ENCODE results near the gene NUP37. TPM values are rescaled to one million over a fixed set of nuclear protein-coding genes. Genes with fewer than 3 reads are reported as not detected.

Gene NUP37
- total RNA-seq, 4 donors from 2014 or later, result 5.5 to 23.2 (median 12.6) TPM

DNA sequence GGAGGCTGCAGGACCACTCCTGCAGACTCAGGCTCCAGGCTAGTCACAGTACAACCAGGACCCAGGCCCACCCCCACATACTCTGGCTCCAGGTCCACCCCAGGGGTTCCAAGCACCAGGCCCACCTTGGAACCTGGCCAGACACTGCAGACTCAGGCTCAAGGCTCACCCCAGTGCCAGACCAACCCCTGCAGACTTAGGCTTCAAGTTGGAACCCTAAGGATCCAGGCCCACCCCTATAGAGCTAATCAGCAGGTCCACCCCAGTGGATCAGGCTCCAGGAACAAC is 66.9 kb downstream of the NUP37 start:
- Histone ChIP-seq H3K27me3 (no peaks in the 10 kb centered on the region), H3K4me3 (no peak overlapping the region), H3K4me1 (no peaks in the 10 kb centered on the region), H3K27ac (no peak overlapping the region), H3K9me3 (no peaks in the 10 kb centered on the region), H3K36me3 (peaks cover 0 to 50% (median 0%) of the 10 kb centered on the region in 3 donors)
- no peak for TF ChIP-seq POLR2A (IDR thresholded peaks at IDR 0.05)
- TF ChIP-seq, protein P1, sequence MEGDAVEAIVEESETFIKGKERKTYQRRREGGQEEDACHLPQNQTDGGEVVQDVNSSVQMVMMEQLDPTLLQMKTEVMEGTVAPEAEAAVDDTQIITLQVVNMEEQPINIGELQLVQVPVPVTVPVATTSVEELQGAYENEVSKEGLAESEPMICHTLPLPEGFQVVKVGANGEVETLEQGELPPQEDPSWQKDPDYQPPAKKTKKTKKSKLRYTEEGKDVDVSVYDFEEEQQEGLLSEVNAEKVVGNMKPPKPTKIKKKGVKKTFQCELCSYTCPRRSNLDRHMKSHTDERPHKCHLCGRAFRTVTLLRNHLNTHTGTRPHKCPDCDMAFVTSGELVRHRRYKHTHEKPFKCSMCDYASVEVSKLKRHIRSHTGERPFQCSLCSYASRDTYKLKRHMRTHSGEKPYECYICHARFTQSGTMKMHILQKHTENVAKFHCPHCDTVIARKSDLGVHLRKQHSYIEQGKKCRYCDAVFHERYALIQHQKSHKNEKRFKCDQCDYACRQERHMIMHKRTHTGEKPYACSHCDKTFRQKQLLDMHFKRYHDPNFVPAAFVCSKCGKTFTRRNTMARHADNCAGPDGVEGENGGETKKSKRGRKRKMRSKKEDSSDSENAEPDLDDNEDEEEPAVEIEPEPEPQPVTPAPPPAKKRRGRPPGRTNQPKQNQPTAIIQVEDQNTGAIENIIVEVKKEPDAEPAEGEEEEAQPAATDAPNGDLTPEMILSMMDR (IDR thresholded peaks at IDR 0.05), result no peak
- DNase-seq, result peak in 1 of 3 donors; percentile 22

DNA sequence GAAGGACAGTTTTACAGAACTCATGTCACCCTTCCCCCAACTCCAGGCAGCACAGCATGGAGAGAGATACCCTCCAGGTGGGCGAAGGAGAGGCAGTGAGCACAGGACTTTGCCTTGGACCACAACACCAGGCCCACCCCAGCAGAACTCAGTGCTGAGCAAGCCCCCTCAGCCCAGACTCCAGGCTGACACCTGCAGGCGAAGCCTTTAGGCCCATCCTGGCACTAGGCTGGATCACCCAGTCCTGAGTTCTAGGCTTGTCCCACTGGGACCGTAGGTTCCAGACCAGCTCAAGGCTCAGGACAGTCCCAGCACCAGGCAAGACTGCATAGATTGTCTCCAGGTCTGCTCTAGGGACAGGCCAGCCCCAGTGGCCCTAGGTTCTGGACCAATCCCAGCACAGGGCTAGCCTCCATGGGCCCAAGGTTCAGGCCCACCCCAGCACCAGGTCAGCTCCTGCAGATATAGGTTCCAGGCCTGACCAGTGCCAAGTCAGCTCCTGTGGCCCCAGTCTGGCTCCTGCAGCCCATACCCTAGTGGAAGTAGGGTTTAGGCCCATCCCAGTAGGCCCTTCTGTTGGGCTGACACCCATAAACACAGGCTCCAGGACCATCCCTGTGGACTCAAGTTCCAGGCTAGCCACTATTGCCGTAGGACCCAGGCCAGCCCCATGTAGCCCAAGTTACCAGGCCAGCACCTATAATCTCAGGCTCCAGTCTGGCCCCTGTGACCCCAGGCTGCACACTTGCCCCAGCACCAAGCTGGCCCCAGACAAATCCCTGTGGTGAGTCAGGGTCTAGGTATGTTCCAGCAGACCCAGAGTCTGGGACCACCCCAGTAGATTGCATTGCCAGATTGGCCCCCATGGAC is 67.5 kb downstream of the NUP37 start:
- peaks cover 0 to 55% (median 0%) of the 10 kb centered on the region in 3 donors for H3K36me3 ChIP-seq
- no peaks in the 10 kb centered on the region for H3K9me3 ChIP-seq
- no peaks in the 10 kb centered on the region for H3K27me3 ChIP-seq
- H3K4me3 ChIP-seq, result no peak overlapping the region
- no peaks in the 10 kb centered on the region for H3K4me1 ChIP-seq
- TF ChIP-seq POLR2A (IDR thresholded peaks at IDR 0.05), result no peak
- TF ChIP-seq, protein P1 (IDR thresholded peaks at IDR 0.05), result no peak
- no peak overlapping the region for H3K27ac ChIP-seq
- peak in 1 of 3 donors; percentile 30 for DNase-seq

DNA sequence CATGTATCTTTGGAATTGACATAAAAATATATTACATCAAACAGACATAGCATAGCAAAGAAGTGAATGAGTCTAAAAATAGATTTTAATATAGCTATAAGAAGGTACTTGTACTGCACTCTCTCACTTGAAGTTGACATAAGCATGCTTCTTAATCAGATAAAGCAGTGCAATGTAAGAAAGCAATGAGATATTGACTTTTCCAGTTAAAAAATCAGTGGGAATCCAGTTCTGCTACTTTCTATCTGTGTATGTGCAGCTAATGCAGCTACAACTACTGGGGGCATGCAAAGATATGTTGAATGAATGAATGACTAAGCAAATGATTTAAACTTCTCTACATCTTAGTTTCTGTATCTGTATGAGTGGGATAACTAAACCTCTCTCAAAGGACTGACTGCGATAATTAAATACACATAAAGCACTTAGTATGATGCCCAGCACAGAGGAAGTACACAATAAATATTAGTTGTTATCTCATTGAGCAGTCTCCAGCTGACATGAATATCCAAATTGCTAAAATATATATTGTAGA is 68.4 kb downstream of the NUP37 start:
- no peak for TF ChIP-seq POLR2A (IDR thresholded peaks at IDR 0.05)
- TF ChIP-seq, protein P1 (IDR thresholded peaks at IDR 0.05), result no peak
- no peaks in the 10 kb centered on the region for H3K27me3 ChIP-seq
- no peak overlapping the region for H3K27ac ChIP-seq
- H3K4me1 ChIP-seq, result no peaks in the 10 kb centered on the region
- no peaks in the 10 kb centered on the region for H3K9me3 ChIP-seq
- H3K36me3 ChIP-seq, result peaks cover 0 to 58% (median 0%) of the 10 kb centered on the region in 3 donors
- DNase-seq, result no peak
- H3K4me3 ChIP-seq, result no peak overlapping the region

DNA sequence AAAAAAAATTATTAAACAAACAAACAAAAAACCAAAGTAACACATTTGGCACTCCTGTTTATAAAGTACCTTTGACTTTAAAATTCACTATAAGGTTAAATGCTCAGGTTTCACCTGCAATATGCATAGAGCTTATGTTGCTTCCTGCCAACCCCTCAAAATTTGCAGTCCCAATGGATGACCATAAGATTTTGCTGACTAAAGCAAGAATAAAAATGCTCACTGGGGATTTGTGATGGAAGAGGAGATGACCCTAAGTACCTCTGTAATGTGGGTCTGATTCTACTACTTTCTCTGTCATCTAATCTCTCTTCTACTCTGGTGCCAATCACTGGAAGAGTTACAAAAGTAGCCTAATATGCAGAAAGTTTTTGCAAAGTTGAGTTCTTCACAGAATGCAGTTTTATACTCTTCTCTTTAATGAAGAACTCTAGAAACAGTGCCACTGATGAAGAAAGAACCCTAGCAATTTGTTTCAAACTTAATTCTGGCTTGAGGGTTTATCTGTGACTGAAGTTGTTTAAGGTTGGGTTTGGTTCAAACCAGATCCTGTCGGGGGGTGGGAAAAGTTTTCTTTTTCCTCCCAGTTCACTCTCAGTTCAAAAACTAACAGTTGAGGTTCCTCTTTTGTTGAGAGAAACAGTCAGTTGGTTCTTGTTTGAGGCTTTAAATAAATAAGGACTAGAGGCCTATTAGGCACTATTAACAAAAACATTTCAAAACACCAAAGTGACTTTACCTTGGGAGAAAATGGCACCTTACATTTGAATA is 69.1 kb downstream of the NUP37 start:
- TF ChIP-seq, protein P1 (IDR thresholded peaks at IDR 0.05), result no peak
- no peak for TF ChIP-seq POLR2A (IDR thresholded peaks at IDR 0.05)
- Histone ChIP-seq H3K27me3 (no peaks in the 10 kb centered on the region), H3K9me3 (no peaks in the 10 kb centered on the region), H3K36me3 (peaks cover 0 to 61% (median 0%) of the 10 kb centered on the region in 3 donors), H3K4me3 (no peak overlapping the region), H3K4me1 (no peaks in the 10 kb centered on the region), H3K27ac (no peak overlapping the region)
- no peak for DNase-seq

DNA sequence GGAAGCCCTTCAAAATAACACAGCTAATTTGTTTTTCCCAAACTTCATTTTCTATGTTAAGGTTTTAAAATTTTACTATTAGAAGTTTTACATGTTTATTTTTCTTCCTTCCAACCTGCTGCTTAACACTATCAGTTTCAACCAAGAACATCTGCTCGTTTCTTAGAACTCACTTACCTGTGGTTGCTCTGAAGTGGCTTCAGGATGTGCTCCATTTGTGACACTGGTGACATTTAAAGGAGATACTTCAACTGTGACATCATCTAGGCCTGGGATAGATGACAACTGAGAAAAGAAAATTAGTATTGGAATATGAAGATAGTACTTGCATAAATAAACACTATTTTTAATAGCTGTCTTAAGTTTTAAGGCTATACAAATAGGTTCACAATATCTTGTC is 76.0 kb downstream of the NUP37 start:
- Histone ChIP-seq H3K27me3 (no peaks in the 10 kb centered on the region), H3K36me3 (peaks cover 0 to 55% (median 0%) of the 10 kb centered on the region in 3 donors), H3K4me3 (no peak overlapping the region), H3K9me3 (no peaks in the 10 kb centered on the region), H3K27ac (no peak overlapping the region), H3K4me1 (no peaks in the 10 kb centered on the region)
- no peak for TF ChIP-seq POLR2A (IDR thresholded peaks at IDR 0.05)
- TF ChIP-seq, protein P1 (IDR thresholded peaks at IDR 0.05), result no peak
- DNase-seq, result no peak
